ENCODE results near the gene SUMF1. TPM values are rescaled to one million over a fixed set of nuclear protein-coding genes. Genes with fewer than 3 reads are reported as not detected.

The SUMF1 gene
- total and polyA plus RNA-seq, 2 of the 4 experiments (the other 2 are of a cell fraction) = 26.3 to 38.4 TPM

DNA sequence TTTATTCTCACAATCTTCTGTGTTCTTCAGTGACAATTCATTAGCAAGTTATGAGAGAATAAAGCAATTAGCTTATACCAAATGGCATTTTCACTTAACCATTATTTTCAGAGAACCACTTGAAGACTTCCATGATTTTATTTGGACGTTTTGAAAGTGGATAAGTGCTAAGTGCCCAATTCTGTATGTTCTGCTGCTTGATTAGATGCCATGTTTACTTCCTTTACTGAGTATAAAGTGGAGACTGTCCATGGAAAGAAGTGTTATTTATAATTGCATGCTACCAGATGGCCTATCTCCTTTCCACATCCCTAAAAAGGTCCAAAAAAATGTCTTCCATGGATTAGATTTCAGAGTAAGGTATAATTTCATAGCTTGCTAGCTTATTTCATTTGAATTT lies 69.6 kb downstream of the SUMF1 start:
- no peak for ATAC-seq (ENCODE audit: low read depth)
- ChIA-PET POLR2A (ENCODE audit: unreplicated experiment) (no interaction called here), CTCF (interaction anchor here (1.0 kb wide), 1 partner anchor 47 kb away, joined by 3 read pairs; no protein-coding TSS in a partner anchor)
- no CpG with 5 or more reads among the region's 1 CpG for WGBS, 2 experiments (ENCODE audit: extremely low coverage in 2 of 2, insufficient read length in 1 of 2)
- H3K9me1 ChIP-seq (ENCODE audit: insufficient read depth, low read length) = no peaks in the 10 kb centered on the region
- no peaks in the 10 kb centered on the region for H3K36me3 ChIP-seq (ENCODE audit: control insufficient read depth, insufficient read depth, low read length)
- H3K4me3 ChIP-seq (ENCODE audit: insufficient read depth, low read depth, low read length) = no peak overlapping the region
- intact Hi-C loops (cut with micrococcal nuclease) = no loop called here
- H4K20me1 ChIP-seq (ENCODE audit: insufficient read depth, low read length) = no peaks in the 10 kb centered on the region
- no peak overlapping the region for H3K56ac ChIP-seq (ENCODE audit: extremely low read depth, insufficient read depth, low read length)
- H3K23ac ChIP-seq (ENCODE audit: low read depth, low read length) = no peak overlapping the region
- in situ Hi-C loops (cut with MboI; ENCODE audit: low sequenced_read_pairs) = no loop called here
- H2AK5ac ChIP-seq (ENCODE audit: low read depth, low read length) = no peak overlapping the region
- H3K18ac ChIP-seq (ENCODE audit: low read depth, low read length) = no peak overlapping the region
- no peak overlapping the region for H2BK5ac ChIP-seq (ENCODE audit: low read depth, low read length, poor library complexity, severe bottlenecking)
- no peak for TF ChIP-seq RAD21 (IDR thresholded peaks at IDR 0.05; ENCODE audit: low read length)
- TF ChIP-seq RFX5 (IDR thresholded peaks at IDR 0.05; ENCODE audit: low read depth, low read length) = no peak
- TF ChIP-seq MXI1 (IDR thresholded peaks at IDR 0.05; ENCODE audit: borderline replicate concordance, low read depth, low read length) = no peak
- no peak for TF ChIP-seq BHLHE40 (IDR thresholded peaks at IDR 0.05; ENCODE audit: low read depth, low read length)
- TF ChIP-seq, protein P1, sequence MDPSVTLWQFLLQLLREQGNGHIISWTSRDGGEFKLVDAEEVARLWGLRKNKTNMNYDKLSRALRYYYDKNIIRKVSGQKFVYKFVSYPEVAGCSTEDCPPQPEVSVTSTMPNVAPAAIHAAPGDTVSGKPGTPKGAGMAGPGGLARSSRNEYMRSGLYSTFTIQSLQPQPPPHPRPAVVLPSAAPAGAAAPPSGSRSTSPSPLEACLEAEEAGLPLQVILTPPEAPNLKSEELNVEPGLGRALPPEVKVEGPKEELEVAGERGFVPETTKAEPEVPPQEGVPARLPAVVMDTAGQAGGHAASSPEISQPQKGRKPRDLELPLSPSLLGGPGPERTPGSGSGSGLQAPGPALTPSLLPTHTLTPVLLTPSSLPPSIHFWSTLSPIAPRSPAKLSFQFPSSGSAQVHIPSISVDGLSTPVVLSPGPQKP (IDR thresholded peaks at IDR 0.05; ENCODE audit: borderline replicate concordance, low read depth, low read length) = no peak
- TF ChIP-seq SMC3 (IDR thresholded peaks at IDR 0.05; ENCODE audit: low read depth, low read length) = no peak
- TF ChIP-seq, protein P2, sequence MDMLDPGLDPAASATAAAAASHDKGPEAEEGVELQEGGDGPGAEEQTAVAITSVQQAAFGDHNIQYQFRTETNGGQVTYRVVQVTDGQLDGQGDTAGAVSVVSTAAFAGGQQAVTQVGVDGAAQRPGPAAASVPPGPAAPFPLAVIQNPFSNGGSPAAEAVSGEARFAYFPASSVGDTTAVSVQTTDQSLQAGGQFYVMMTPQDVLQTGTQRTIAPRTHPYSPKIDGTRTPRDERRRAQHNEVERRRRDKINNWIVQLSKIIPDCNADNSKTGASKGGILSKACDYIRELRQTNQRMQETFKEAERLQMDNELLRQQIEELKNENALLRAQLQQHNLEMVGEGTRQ (IDR thresholded peaks at IDR 0.05; ENCODE audit: low read depth, low read length) = no peak
- no peak for TF ChIP-seq NFE2L2 (IDR thresholded peaks at IDR 0.05; ENCODE audit: low read depth, low read length)
- no peak for TF ChIP-seq RCOR1 (IDR thresholded peaks at IDR 0.05; ENCODE audit: insufficient replicate concordance, low read length)
- TF ChIP-seq POLR2A (IDR thresholded peaks at IDR 0.05; ENCODE audit: low read depth, low read length) = no peak
- TF ChIP-seq MAZ (IDR thresholded peaks at IDR 0.05; ENCODE audit: borderline replicate concordance, low read depth, low read length) = no peak
- TF ChIP-seq CHD1 (IDR thresholded peaks at IDR 0.05; ENCODE audit: low read depth, low read length) = no peak
- no peak for TF ChIP-seq FOS (IDR thresholded peaks at IDR 0.05; ENCODE audit: low read depth, low read length)
- TF ChIP-seq CEBPB (IDR thresholded peaks at IDR 0.05; ENCODE audit: low read depth, low read length) = no peak
- no peak for TF ChIP-seq MAFK (IDR thresholded peaks at IDR 0.05; ENCODE audit: low read depth, low read length)
- TF ChIP-seq, protein P3, sequence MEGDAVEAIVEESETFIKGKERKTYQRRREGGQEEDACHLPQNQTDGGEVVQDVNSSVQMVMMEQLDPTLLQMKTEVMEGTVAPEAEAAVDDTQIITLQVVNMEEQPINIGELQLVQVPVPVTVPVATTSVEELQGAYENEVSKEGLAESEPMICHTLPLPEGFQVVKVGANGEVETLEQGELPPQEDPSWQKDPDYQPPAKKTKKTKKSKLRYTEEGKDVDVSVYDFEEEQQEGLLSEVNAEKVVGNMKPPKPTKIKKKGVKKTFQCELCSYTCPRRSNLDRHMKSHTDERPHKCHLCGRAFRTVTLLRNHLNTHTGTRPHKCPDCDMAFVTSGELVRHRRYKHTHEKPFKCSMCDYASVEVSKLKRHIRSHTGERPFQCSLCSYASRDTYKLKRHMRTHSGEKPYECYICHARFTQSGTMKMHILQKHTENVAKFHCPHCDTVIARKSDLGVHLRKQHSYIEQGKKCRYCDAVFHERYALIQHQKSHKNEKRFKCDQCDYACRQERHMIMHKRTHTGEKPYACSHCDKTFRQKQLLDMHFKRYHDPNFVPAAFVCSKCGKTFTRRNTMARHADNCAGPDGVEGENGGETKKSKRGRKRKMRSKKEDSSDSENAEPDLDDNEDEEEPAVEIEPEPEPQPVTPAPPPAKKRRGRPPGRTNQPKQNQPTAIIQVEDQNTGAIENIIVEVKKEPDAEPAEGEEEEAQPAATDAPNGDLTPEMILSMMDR (conservative IDR thresholded peaks at IDR 0.05; ENCODE audit: low read depth, low read length) = no peak
- no peak overlapping the region for H3K9ac ChIP-seq (ENCODE audit: low read depth, low read length)
- H2BK120ac ChIP-seq (ENCODE audit: low read depth, low read length) = no peak overlapping the region
- H3K4me2 ChIP-seq (ENCODE audit: low read depth, low read length) = no peak overlapping the region
- no peak overlapping the region for H2BK20ac ChIP-seq (ENCODE audit: low read depth, low read length)
- DNase-seq = no peak
- H2AFZ ChIP-seq (replicated peaks; ENCODE audit: low read length, poor library complexity) = no peak overlapping the region
- no TSS peak for BruUV-seq (replicated peaks)
- no peak overlapping the region for H3K27ac ChIP-seq (ENCODE audit: insufficient read depth, low read length)
- no peak overlapping the region for H2BK15ac ChIP-seq (ENCODE audit: low read depth, low read length)
- H4K5ac ChIP-seq (ENCODE audit: low read depth, low read length) = no peak overlapping the region
- no peak overlapping the region for H2AK9ac ChIP-seq (replicated peaks; ENCODE audit: low read depth, low read length, poor library complexity)
- no peak overlapping the region for H3K14ac ChIP-seq (replicated peaks; ENCODE audit: low read depth, low read length)
- H4K91ac ChIP-seq (ENCODE audit: insufficient read depth, low read depth, low read length) = no peak overlapping the region
- H3K79me1 ChIP-seq (ENCODE audit: low read depth in 1 of 2, low read length in 2 of 2) = no peaks in the 10 kb centered on the region; a peak in 1 of 4 replicates
- H3K9me3 ChIP-seq (ENCODE audit: control insufficient read depth, insufficient read depth, low read length) = no peaks in the 10 kb centered on the region
- H3K4ac ChIP-seq (ENCODE audit: low read depth, low read length) = no peak overlapping the region
- H4K8ac ChIP-seq (ENCODE audit: low read depth in 2 of 2, low read length in 2 of 2) = no peak overlapping the region
- dilution Hi-C loops (cut with HindIII; ENCODE audit: low sequenced_read_pairs, unreplicated experiment) = no loop called here
- peaks cover 3% of the 10 kb centered on the region; the same call in 1 of the 2 replicates for H3K4me1 ChIP-seq (ENCODE audit: control insufficient read depth, insufficient read depth, low read length)
- no peaks in the 10 kb centered on the region for H3K27me3 ChIP-seq (ENCODE audit: control insufficient read depth, insufficient read depth, low read length)
